ENCODE measurements around the gene LCE6A.

LCE6A gene

GRCh38 chr1:152878042-152878441, 35.4 kb downstream of the LCE6A start, which contains the start of gene SMCP:
TSS of gene SMCP (plus strand) at chr1:152878322. CDS start at chr1:152884423, 6,101 bp downstream.
- no peak for DNase-seq

- DNase-seq: no peak
Observed at GRCh38 chr1:152879559-152880198, 37.0 kb downstream of the LCE6A start.

- no peak for DNase-seq
Observed at GRCh38 chr1:152880316-152880715, 37.7 kb downstream of the LCE6A start.

GRCh38 chr1:152880907-152881306, 38.3 kb downstream of the LCE6A start:
- no peak for DNase-seq

GRCh38 chr1:152884085-152884484, 41.4 kb downstream of the LCE6A start:
- DNase-seq: no peak

- DNase-seq: no peak
Observed at GRCh38 chr1:152884506-152884905, 41.9 kb downstream of the LCE6A start.

GRCh38 chr1:152884966-152885624, 42.4 kb downstream of the LCE6A start:
- no peak for DNase-seq

- no peak for DNase-seq
Observed at GRCh38 chr1:152886085-152886484, 43.4 kb downstream of the LCE6A start.

- DNase-seq: no peak
Observed at GRCh38 chr1:152886758-152887409, 44.2 kb downstream of the LCE6A start.

- no peak for DNase-seq
Observed at GRCh38 chr1:152888126-152888525, 45.5 kb downstream of the LCE6A start.
